ENCODE results near the gene SOX13.

- no peak for TF ChIP-seq POLR2A (IDR thresholded peaks at IDR 0.05)
- TF ChIP-seq, protein P1, sequence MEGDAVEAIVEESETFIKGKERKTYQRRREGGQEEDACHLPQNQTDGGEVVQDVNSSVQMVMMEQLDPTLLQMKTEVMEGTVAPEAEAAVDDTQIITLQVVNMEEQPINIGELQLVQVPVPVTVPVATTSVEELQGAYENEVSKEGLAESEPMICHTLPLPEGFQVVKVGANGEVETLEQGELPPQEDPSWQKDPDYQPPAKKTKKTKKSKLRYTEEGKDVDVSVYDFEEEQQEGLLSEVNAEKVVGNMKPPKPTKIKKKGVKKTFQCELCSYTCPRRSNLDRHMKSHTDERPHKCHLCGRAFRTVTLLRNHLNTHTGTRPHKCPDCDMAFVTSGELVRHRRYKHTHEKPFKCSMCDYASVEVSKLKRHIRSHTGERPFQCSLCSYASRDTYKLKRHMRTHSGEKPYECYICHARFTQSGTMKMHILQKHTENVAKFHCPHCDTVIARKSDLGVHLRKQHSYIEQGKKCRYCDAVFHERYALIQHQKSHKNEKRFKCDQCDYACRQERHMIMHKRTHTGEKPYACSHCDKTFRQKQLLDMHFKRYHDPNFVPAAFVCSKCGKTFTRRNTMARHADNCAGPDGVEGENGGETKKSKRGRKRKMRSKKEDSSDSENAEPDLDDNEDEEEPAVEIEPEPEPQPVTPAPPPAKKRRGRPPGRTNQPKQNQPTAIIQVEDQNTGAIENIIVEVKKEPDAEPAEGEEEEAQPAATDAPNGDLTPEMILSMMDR (IDR thresholded peaks at IDR 0.05) = no peak
These were observed 30.5 kb downstream of the SOX13 start for GRCh38 chr1:204103431-204103741.

Measured in tibial nerve (tissue), 3 donors.